MM.1S (cell line): ENCODE data around the gene PIP4K2A.

Experiments used
- CTCF ChIP-seq: fragments of 300-600 bp; sonication (generic); IDR thresholded peaks from 2 replicates; pipeline ENCODE4 v1.5.1; 2016; ENCODE audit warnings: antibody characterized with exemption, low read length, mixed read lengths
- EZH2 ChIP-seq: fragments of 300-600 bp; sonication (generic); optimal IDR thresholded peaks from 2 replicates; pipeline ENCODE3; 2017; ENCODE audit warnings: low read depth, mild to moderate bottlenecking, antibody characterized with exemption, low read length, mixed read lengths

GRCh38 chr10:22699976-22700375 is 14.4 kb downstream of the PIP4K2A start:
- TF ChIP-seq CTCF: no peak
- TF ChIP-seq EZH2: no peak
